Left cardiac atrium (tissue), 4 donors: ENCODE results near the gene FCER1G. TPM values are rescaled to one million over a fixed set of nuclear protein-coding genes. Genes with fewer than 3 reads are reported as not detected.

Source experiments
- ATAC-seq, 2 donors: fragments of 200-7000 bp; cut with Tn5 transposase; one replicate each; pipeline ENCODE4 v1.9.1; 2020; ENCODE audit warnings: mild to moderate bottlenecking in 2 of 2, moderate library complexity in 2 of 2
- DNase-seq: peaks from one replicate; pipeline ENCODE4 v3.0.0-alpha.2; 2020
- intact Hi-C, 2 donors: fragments of 100-400 bp; cut with DNase I; formaldehyde crosslinking; loops; one replicate each; pipeline versions ENCODE4 v1.14.1 to v1.15.1; 2022 to 2023
- total RNA-seq, 2 donors: library from RNA; stranded (reverse); fragmentation: NEBNext Ultra II Directional; extraction: Animal tissue kit (Norgen Biotek cat#: 25700); gene quantifications; one replicate each; pipeline ENCODE4 v1.2.1, GENCODE V29; 2021
- donor health status: DM: no; HTN: yes; CAD: no.
- donor health status: DM: no; HTN: yes; CAD: no; lungs with severe emphysema.
- donor health status: DM: yes; HTN: yes; CAD: no.
- donor health status: Dilated cardiomyopathy.

The FCER1G gene
- total RNA-seq, 2 donors from 2014 or later, result 35.9 to 92.7 TPM

DNA sequence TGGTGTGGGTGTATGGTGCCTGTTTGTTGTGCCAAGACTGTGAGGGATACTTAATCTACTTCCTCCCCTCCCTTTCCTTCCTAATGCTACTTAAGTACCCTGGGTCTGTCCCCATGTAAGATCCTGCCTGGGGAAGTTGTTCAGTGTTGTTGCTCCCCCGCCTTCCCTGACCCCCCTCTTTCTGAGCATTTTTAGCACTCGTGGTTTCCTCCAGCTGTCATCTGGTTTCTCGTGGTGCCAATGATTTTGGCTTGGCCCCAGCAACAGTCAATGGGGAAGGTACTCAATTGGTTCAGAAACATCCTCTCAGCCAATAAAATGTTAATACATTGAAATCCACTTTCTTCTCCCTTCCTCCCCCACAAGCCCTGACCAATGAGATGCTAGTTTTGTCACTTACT is 29.8 kb upstream of the FCER1G start:
- ATAC-seq (peak; percentile 85 to 93), DNase-seq (peak; percentile 88)
- intact Hi-C loops, result no loop called here

DNA sequence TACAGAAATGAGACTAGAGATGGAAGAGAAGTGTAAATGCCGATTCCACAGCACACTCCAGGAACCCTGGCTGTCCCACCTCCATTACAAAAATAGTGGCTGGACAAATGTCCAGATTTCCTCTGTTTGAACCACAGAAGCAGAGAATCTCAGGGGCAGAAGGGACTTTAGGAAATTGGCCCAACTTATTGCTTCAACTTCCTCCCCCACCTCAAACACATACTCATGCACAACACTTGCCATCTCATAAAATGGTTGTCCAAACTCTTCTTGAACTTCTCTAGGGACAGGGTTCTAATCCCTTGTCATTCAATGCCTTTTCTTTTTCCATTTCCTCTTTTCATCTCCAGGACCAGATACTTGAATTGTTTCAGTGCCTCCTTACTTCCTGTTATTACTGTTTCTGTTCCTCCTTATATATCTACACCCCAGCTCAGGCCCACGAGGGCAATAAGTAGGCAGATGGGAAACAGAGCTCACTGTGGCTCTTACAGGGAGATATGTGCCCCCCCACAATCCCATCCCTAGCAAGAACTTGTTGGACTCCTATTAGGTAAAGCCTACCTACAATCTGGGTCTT is 29.3 kb upstream of the FCER1G start:
- ATAC-seq (peak; percentile 13 to 33), DNase-seq (peak; percentile 20)
- intact Hi-C loops, result no loop called here

- DNase-seq (peak; percentile 20), ATAC-seq (peak in 1 of 2 donors; percentile 3)
- intact Hi-C loops, result no loop called here
Measured at GRCh38 chr1:161187311-161187710, 27.8 kb upstream of the FCER1G start.

GRCh38 chr1:161188381-161188780 is 26.7 kb upstream of the FCER1G start:
- intact Hi-C loops, result no loop called here
- DNase-seq (no peak), ATAC-seq (no peak)

DNA sequence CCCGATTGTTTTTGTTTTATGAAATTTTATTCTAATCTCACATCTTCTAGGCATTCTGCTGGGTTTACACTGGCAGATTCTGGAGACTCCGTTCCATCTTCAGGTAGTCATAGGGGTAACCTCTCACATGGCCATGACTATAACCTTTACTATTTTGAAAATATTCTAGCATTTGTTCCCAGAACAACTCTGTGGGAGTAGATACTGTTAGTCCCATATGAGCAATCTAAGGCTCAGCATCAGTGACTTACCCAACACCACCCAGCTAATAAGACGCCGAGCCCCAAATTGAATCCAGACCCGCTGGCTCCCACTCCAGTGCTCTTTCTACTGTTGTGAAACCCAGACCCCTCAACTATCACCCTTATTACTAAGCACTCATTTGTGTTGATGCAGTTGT is 26.1 kb upstream of the FCER1G start:
- intact Hi-C loops, result no loop called here
- peak; percentile 27 for DNase-seq

DNA sequence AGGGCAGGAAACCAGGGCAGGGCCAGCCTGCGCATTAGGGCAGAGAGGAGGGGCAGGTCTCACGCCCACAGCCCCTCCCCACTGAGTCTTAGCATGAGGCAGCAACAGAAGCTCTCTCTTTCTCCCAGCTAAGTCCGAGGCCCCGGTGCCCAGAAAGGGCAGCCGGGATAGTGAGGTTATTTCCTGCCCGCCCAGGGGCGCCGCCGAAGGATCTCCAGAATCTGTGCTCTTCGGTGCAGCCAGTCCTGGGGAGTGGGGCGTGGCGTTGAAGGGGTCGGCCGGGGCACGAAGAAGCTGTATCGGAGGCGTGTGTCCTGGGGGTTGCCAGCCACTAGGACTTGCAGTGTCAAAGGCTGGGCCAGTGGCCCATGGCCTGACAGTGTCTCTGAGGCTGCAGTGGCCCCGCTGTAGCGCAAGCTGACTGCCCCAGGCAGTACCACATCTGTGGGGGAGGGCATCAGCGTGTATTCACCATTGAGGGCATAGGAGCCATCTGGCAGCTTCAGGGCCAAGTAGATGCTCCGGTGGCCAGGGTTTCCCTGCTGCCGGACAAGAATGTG is 24.1 kb upstream of the FCER1G start:
- intact Hi-C loops, result loop anchor here (10.0 kb wide), 2 partner anchors 184 to 194 kb away; no protein-coding TSS in a partner anchor

More for the DNA sequence above, 26.1 kb upstream of the FCER1G start:
- ATAC-seq, result no peak

DNA sequence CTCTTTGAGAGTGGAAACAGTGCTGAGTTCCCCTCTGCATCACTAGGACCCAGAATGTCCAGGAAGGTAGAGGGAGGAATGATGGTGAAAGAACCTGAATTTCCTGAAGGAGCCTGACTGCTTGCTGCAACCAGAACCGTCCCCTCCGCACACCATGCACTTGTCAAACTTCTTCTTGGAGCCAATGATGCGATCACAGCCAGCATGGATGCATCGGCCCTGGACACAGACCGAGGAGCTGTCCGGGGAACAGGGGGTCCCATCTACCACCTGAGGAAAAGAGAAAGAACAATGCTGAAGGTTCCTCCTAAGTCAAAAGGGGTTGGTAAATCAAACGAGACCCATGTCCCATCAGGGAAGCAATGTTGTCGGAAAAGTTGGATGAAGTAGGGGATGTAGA is 23.1 kb upstream of the FCER1G start:
- ATAC-seq (no peak), DNase-seq (no peak)
- intact Hi-C loops, result loop anchor here (10.0 kb wide), 2 partner anchors 183 to 193 kb away; no protein-coding TSS in a partner anchor

More for the DNA sequence above, 24.1 kb upstream of the FCER1G start:
- ATAC-seq, result no peak
- peak; percentile 42 for DNase-seq

DNA sequence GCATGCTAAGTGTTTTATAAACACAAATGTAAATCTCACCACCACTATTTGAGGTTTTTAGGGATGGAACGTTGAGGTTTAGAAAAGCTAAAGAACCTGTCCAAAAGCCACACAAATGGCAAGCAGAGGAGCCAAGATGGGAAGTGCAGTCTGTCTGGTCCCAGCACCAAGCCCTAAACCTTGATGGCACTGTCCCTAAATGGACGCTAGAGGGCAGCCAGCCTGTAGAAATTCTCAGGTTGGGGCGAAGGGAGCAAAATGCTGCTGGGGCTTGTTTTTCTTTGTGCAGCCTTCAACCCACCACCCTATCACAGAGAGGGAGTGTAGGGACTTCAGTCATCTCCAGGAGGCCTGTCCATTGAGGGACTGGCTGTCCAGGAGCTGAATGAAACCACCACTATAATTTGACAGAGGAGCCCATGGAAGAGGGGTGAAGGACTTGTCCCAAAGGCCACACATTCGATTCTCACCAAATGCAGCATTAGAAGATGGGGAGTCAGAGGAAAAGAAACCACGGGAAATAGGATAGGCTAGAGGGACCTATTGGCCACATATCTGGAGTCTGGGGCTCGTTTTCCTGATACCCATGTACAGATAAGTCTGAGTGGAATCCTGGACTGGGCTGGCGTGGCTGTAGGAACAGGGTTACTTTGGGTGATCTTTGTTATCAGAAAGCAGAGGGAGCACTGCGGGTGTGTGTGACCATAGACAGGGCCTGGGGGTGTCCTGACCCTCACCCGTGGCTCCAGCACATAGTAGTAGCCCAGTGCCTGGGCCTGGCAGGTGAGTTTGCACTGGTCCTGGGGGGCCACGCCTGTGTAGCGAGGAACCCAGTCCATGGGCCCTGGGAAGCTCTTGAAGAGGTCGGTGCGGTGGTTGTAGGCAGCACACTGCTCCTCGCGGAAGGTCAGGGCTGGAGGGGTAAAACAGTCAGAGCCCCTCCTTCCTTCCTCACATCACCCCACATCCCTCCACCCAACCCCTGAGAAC is 22.3 kb upstream of the FCER1G start:
- DNase-seq (peak; percentile 67), ATAC-seq (peak; percentile 44 to 53)
- intact Hi-C loops, result loop anchor here (10.0 kb wide), 2 partner anchors 182 to 192 kb away; no protein-coding TSS in a partner anchor

DNA sequence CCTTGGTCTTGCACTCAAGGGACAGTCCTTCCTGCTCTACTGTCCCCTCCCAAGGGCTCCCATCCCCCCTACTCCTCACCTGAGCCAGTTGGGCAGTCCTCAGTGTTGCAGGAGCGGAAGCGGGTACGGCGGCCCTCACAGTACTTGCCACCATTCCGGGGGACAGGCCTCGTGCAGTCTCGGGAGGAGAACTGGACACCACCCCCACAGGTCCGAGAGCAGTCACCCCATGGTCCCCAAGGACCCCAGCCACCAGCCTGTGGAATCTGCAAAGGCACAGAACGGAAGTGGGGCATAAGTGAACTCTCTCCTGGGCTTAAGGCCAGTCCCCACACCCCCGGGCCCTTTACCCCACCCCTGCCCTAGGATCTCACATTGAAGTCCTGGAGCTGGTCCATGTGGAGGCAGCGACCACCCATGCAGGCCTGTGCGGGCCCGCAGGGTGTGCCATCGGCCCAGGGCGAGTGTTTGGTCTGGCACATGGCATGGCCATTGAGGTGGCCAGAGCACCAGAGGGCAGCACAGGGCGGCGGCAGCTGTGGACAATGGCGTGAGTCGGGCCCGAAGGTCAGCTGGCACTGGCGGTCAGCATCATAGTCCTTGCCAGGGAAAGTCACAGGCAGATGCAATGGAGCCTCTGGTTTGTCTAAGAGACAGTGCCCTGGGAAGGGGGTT is 21.4 kb upstream of the FCER1G start:
- intact Hi-C loops, result loop anchor here (10.0 kb wide), 2 partner anchors 181 to 191 kb away; no protein-coding TSS in a partner anchor
- peak; percentile 45 for DNase-seq
- ATAC-seq, result peak in 1 of 2 donors; percentile 18

DNA sequence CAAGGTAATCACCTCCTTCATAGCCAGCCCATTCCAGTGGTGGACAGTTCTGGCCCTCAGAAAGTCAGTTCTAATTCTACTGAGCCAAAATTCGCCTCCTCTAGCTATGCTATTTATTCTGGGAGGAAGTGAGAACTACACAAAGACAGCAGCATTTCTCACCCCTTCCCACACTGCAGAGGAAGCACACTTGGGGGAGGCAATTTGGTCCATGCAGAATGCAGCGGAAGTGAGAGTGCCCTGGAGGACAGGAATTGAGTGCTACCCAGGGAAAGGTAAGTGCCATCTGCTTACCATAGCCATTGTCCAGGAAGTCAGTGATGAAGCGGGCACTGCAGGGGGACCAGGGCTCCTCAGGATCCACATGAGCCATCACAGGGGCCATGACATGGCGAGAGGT is 19.9 kb upstream of the FCER1G start:
- ATAC-seq (no peak), DNase-seq (peak; percentile 17)
- intact Hi-C loops, result loop anchor here (10.0 kb wide), 2 partner anchors 180 to 190 kb away; no protein-coding TSS in a partner anchor

- no peak for ATAC-seq
- intact Hi-C loops, result loop anchor here (10.0 kb wide), 2 partner anchors 179 to 189 kb away; no protein-coding TSS in a partner anchor
- peak; percentile 22 for DNase-seq
Measured at GRCh38 chr1:161196111-161196510, 19.0 kb upstream of the FCER1G start.

DNA sequence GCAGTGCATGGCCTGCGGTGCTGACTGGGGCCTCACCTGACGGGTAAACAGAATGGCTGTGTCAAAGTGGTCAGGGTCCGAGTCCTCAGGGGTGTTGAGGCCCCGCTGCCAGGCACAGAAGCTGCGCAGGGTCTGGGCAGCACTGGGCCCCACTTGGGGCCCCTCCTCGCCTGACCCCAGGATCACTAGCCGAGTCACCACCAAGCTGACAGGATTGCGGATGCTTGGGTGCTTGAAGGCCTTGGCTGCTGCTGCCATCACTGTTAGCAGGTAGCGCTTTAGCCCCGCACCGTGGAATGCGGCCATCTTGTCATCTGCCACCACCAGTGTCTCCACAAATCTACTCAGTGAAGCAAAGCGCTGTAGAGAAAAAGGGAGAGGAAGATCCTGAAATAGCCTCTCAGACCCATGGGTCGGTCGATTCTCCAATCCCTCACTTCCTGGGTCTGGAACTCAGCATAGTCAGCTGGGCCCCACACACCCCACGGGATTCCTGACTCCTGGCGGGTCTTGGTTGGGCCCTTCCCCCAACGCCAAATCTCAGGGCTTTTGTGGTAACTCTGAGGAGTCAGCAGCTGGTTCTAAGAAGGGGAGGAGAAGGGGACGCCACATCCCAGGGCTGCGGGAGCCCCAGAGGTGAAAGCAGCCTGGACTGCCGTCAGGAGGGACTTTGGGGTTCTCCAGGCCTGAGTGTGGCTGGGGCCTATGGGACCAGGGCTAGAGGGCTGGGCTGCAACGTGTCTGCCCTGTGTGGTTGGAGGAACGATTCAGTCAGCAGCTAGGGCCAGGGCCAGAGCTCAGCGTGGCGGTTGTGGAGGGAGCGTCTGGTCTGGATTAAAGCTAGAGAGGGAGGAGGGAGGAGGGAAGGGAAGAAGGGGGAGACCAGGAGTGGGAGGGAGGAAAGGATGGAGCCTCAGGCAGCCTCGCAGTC is 18.3 kb upstream of the FCER1G start:
- peak; percentile 55 for DNase-seq
- intact Hi-C loops, result loop anchor here (10.0 kb wide), 2 partner anchors 178 to 188 kb away; no protein-coding TSS in a partner anchor
- peak; percentile 6 to 9 for ATAC-seq

GRCh38 chr1:161197560-161198193 is 17.4 kb upstream of the FCER1G start:
- intact Hi-C loops, result loop anchor here (10.0 kb wide), 2 partner anchors 177 to 187 kb away; no protein-coding TSS in a partner anchor
- ATAC-seq (no peak), DNase-seq (peak; percentile 29)

DNA sequence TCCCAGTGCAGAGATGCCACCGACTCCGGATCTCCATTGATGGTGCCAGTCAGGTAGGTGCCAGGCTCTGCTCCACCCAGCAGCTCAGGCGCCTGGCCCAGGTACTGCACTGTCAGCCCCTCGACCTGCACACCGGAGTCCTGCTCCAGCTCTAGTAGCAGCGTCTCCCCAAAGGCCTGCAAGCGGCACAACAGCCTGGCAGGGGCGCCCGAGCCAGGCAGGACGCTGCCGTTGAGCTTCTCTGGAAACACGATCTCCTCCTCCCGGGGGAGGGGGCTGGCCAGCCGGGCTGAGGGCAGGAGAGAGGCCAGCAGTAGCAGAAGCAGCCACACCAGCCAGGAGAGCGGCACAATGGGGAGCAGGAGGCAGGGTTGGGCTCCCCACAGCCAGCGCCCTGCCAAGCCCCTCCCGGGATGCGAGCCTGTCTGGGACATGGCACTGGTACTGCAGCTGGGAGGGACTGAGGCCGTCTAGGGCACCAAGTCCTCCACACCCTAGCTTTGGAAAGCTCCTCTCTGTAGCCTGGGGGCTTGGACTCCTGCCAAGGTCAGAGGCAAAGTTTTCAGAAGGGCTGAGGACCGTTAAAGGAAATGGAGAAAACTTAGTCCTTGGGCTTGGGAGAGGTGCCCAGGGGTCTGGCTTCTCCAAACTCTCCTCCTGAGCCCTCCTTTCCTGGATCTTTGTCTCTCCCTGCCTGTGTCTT is 16.8 kb upstream of the FCER1G start:
- ATAC-seq (peak; percentile 1 to 8), DNase-seq (peak; percentile 69)
- intact Hi-C loops, result loop anchor here (10.0 kb wide), 2 partner anchors 176 to 186 kb away; no protein-coding TSS in a partner anchor

DNA sequence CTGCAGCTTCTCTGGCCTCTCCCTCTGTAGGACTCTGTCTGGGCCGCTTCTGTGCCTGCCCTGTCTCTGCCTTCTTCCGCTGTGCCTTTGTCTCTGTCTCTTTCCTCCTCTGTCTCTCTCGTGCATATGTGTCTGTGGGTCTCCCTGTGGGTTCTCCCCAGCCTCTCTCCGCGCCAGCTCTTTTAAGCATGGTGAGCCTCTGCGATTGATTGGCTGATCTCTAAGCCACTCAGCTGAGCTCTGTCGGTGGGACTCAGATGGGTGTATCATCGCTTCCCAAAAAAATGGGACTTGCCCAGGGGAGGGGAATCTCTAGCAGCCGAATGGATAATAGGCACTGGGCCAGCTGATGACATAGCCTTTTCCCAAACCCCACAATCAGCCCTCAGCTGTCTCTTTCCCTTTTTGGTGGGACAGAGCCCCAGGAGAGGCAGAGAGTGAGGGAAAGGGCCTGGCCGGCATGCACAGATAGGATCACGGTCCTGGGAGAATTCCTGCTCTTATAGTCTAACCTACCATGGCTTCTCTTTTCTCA is 16.1 kb upstream of the FCER1G start, which contains the start of gene ADAMTS4:
Gene ADAMTS4 (minus strand): TSS at position 158 of the 535 bp plus-strand sequence. CDS start 427 bp downstream, outside the sequence.
- intact Hi-C loops, result loop anchor here (10.0 kb wide), 2 partner anchors 176 to 186 kb away; no protein-coding TSS in a partner anchor
- ATAC-seq (peak; percentile 8 to 31), DNase-seq (peak; percentile 86)
